Psoas muscle (tissue), 8 donors: ENCODE data around the gene MYO1D. TPM values are rescaled to one million over a fixed set of nuclear protein-coding genes. Genes with fewer than 3 reads are reported as not detected.
"Not testable (repeated sequence)": the region's sequence is repeated elsewhere in the genome, so short reads cannot be mapped to it uniquely, and the experiment has no call there.

Experiments
- ATAC-seq, 4 donors: fragments of 200-7000 bp; cut with Tn5 transposase; one replicate each; pipeline ENCODE4 v1.9.1; 2020; ENCODE audit warnings: moderate library complexity in 3 of 4, mild to moderate bottlenecking in 2 of 4
- DNase-seq, 2 donors: peaks; one replicate each; pipeline ENCODE4 v3.0.0-alpha.2; 2020
- H3K27ac ChIP-seq: fragments of 200-600 bp; one replicate; pipeline ENCODE4 v1.8.0; 2022
- H3K27me3 ChIP-seq, 3 donors: fragments of 200-600 bp in 1 of 3; one replicate each; pipeline versions ENCODE4 v1.6.1 to v1.8.0; 2013 to 2022; ENCODE audit warnings: low read length in 2 of 3, mild to moderate bottlenecking in 2 of 3, moderate library complexity in 1 of 3; ENCODE audit not compliant: insufficient read depth in 3 of 3
- H3K36me3 ChIP-seq, 2 donors: fragments of 200-600 bp in 1 of 2; one replicate each; pipeline versions ENCODE4 v1.6.1 to v1.8.0; 2013 to 2022; ENCODE audit warnings: low read depth in 1 of 2, mild to moderate bottlenecking in 1 of 2, moderate library complexity in 1 of 2; ENCODE audit not compliant: insufficient read depth in 1 of 2
- H3K4me1 ChIP-seq: fragments of 200-600 bp; one replicate; pipeline ENCODE4 v1.8.0; 2022
- H3K4me3 ChIP-seq: fragments of 200-600 bp; one replicate; pipeline ENCODE4 v1.8.0; 2022; ENCODE audit warnings: mild to moderate bottlenecking
- H3K9me3 ChIP-seq: fragments of 200-600 bp; one replicate; pipeline ENCODE4 v1.8.0; 2022
- CTCF ChIP-seq: fragments of 200-600 bp; IDR thresholded peaks from one replicate; pipeline ENCODE4 v1.8.0; 2022; ENCODE audit warnings: antibody characterized with exemption
- WGBS, 3 donors: extraction: QIAGEN DNeasy Blood & Tissue Kit; methylation state at CpG; one replicate each; pipeline versions ENCODE4 v1.1.6 to v1.1.7; 2013; 5-methylcytosine and 5-hydroxymethylcytosine counted together
- intact Hi-C, 2 donors: fragments of 100-400 bp; cut with DNase I; formaldehyde crosslinking; loops; one replicate each; pipeline versions ENCODE4 v1.11.0 to v1.14.2; 2022
- long read RNA-seq, 2 donors: library from polyadenylated mRNA; unstranded; transcript quantifications; one replicate each; pipeline ENCODE4 v2.0.0, GENCODE V29; 2021
- polyA plus RNA-seq, 3 donors: library from polyadenylated mRNA; stranded (reverse); fragments of 200-250 nt; gene quantifications; one replicate each; pipeline ENCODE4 v1.2.3, GENCODE V29; 2013
- total RNA-seq, 4 donors: library from RNA; stranded (reverse); fragmentation: NEBNext Ultra II Directional in 2 of 4; extraction: Animal tissue kit (Norgen Biotek cat#: 25700) in 2 of 4; gene quantifications; one replicate each; pipeline versions ENCODE4 v1.2.1 to v1.2.4, GENCODE V29; 2021 to 2023
- donor health status: healthy with polysubstance abuse.
- donor health status: DM: no; HTN: no; CAD: no; lungs with moderate emphysema.
- donor health status: Bipolar disorder and iron deficiency.
- donor health status: healthy.
- donor health status: DM: yes; HTN: yes; CAD: no.
- donor health status: DM: no; HTN: no; CAD: no.
- donor health status: DM: no; HTN: no; CAD: no.
- donor health status: DM: yes; HTN: yes; CAD: no.

Gene MYO1D
- total RNA-seq (1 to 10 TPM; 4.1 to 5.9 (median 4.6) TPM), polyA plus RNA-seq (1 to 10 TPM; 1.8 to 2.4 (median 2.3) TPM)
- long read RNA-seq, donor 1 = 0 reads
- long read RNA-seq, donor 2, partial matches to known transcripts = 1 of 5 reads
- long read RNA-seq, donor 2, other reads (novel, unspliced or antisense) = 3 of 5 reads

- H3K27me3 ChIP-seq = peaks cover 0 to 3% (median 0%) of the 10 kb centered on the region in 3 donors
- no peaks in the 10 kb centered on the region for H3K9me3 ChIP-seq
- peak within 1 kb of the TSS; percentile 72 for H3K27ac ChIP-seq
- no peak for TF ChIP-seq CTCF
- H3K36me3 ChIP-seq = no peaks in the 10 kb centered on the region
- H3K4me3 ChIP-seq = peak within 1 kb of the TSS; percentile 88
- intact Hi-C loops = loop anchor here (2.0 to 5.0 kb wide), 2 partner anchors 92 to 94 kb away; no protein-coding TSS in a partner anchor
- DNase-seq = peak; percentile 38 to 59
- H3K4me1 ChIP-seq = peaks cover 4% of the 10 kb centered on the region
- peak in 3 of 4 donors; percentile 5 to 10 (median 6) for ATAC-seq
- WGBS, 3 donors = 1% methylated on average over 53 to 101 of the region's 101 CpGs
Observed at GRCh38 chr17:32876417-32877163, at the start of gene MYO1D. Gene MYO1D (minus strand): TSS chr17:32877124. CDS start chr17:32876872, 252 bp downstream.

GRCh38 chr17:32926183-32926582, 49.3 kb upstream of the MYO1D start:
- no peak overlapping the region for H3K4me3 ChIP-seq
- H3K4me1 ChIP-seq = no peaks in the 10 kb centered on the region
- ATAC-seq (no peak), DNase-seq (no peak)
- intact Hi-C loops = no loop called here
- peaks cover 0 to 52% (median 15%) of the 10 kb centered on the region in 3 donors for H3K27me3 ChIP-seq
- H3K36me3 ChIP-seq = no peaks in the 10 kb centered on the region
- no peak for TF ChIP-seq CTCF
- no peak overlapping the region for H3K27ac ChIP-seq
- H3K9me3 ChIP-seq = no peaks in the 10 kb centered on the region
- WGBS, 3 donors = 93 to 95% (median 93%) methylated on average over 5 of the region's 5 CpGs

GRCh38 chr17:32923905-32924304, 47.0 kb upstream of the MYO1D start:
- H3K9me3 ChIP-seq, DNase-seq, ATAC-seq, H3K4me1 ChIP-seq, H3K4me3 ChIP-seq, H3K36me3 ChIP-seq, H3K27ac ChIP-seq, intact Hi-C loops: not testable (repeated sequence)
- peaks cover 0 to 30% (median 9%) of the 10 kb centered on the region in 3 donors for H3K27me3 ChIP-seq
- 84 to 90% (median 89%) methylated on average over 3 of the region's 3 CpGs for WGBS, 3 donors

- intact Hi-C loops = no loop called here
- no peak for TF ChIP-seq CTCF
- H3K9me3 ChIP-seq = no peaks in the 10 kb centered on the region
- no peak for DNase-seq
- H3K4me1 ChIP-seq = no peaks in the 10 kb centered on the region
- H3K36me3 ChIP-seq = no peaks in the 10 kb centered on the region
- peaks cover 0 to 5% (median 0%) of the 10 kb centered on the region in 3 donors for H3K27me3 ChIP-seq
- no peak overlapping the region for H3K4me3 ChIP-seq
- H3K27ac ChIP-seq = no peak overlapping the region
- 47 to 59% (median 54%) methylated on average over 10 of the region's 10 CpGs for WGBS, 3 donors
- ATAC-seq = no peak
Observed at GRCh38 chr17:32921017-32921416, 44.1 kb upstream of the MYO1D start.

- no peaks in the 10 kb centered on the region for H3K36me3 ChIP-seq
- intact Hi-C loops = no loop called here
- no peaks in the 10 kb centered on the region for H3K9me3 ChIP-seq
- 69 to 73% (median 73%) methylated on average over 8 of the region's 8 CpGs for WGBS, 3 donors
- TF ChIP-seq CTCF = no peak
- no peak overlapping the region for H3K4me3 ChIP-seq
- no peak overlapping the region for H3K27ac ChIP-seq
- DNase-seq (no peak), ATAC-seq (no peak)
- no peaks in the 10 kb centered on the region for H3K27me3 ChIP-seq
- H3K4me1 ChIP-seq = no peaks in the 10 kb centered on the region
Observed at GRCh38 chr17:32920293-32920692, 43.4 kb upstream of the MYO1D start.

GRCh38 chr17:32919876-32920275, 43.0 kb upstream of the MYO1D start:
- H3K27ac ChIP-seq, DNase-seq, ATAC-seq, H3K27me3 ChIP-seq, intact Hi-C loops, H3K4me1 ChIP-seq, H3K4me3 ChIP-seq, H3K9me3 ChIP-seq, H3K36me3 ChIP-seq: not testable (repeated sequence)
- 76 to 85% (median 77%) methylated on average over 4 of the region's 4 CpGs for WGBS, 3 donors
